GM12872 (cell line): ENCODE data around the gene SUSD1.

Experiments used
- TF ChIP-seq, protein P1 (sequence below): IDR thresholded peaks from 3 replicates; pipeline ENCODE4 v1.5.1; 2011; ENCODE audit warnings: low read depth, mild to moderate bottlenecking, low read length, moderate library complexity; ENCODE audit not compliant: insufficient read depth

SUSD1 gene

DNA sequence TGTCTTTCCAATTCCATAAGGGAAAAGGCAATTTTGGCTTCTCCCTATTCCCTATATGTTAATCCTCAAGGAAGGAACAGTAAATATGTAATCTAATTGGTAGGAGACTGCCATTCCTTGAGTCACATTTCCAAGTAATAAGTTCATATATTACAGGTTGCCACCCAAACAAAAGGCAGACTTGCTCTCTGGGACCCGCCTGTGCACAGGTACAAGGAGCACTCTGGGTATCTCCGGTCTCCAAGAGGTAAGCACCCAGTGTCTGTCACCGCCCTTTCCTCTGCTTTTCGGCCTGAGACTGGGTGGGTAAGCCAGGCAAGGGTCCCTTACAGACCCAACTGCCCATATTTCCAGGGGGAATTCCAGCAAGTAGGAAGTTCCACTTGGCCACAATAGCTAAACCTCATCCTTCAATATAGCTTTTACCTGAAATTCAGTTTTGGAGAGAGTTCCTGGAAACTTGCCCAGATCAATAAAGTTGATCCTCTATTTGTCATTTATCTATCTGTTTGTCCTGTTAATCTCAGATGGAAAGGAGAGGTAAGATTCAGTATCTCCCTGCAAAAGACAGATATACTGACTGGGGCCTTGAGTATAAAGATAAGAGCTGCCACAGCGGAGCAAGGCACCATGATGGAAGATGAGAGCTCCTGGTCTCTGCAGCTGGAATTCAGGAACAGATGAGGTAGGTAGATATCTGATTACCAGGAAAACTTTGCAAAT, 81.8 kb downstream of the SUSD1 start:
- TF ChIP-seq, protein P1, sequence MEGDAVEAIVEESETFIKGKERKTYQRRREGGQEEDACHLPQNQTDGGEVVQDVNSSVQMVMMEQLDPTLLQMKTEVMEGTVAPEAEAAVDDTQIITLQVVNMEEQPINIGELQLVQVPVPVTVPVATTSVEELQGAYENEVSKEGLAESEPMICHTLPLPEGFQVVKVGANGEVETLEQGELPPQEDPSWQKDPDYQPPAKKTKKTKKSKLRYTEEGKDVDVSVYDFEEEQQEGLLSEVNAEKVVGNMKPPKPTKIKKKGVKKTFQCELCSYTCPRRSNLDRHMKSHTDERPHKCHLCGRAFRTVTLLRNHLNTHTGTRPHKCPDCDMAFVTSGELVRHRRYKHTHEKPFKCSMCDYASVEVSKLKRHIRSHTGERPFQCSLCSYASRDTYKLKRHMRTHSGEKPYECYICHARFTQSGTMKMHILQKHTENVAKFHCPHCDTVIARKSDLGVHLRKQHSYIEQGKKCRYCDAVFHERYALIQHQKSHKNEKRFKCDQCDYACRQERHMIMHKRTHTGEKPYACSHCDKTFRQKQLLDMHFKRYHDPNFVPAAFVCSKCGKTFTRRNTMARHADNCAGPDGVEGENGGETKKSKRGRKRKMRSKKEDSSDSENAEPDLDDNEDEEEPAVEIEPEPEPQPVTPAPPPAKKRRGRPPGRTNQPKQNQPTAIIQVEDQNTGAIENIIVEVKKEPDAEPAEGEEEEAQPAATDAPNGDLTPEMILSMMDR, result no peak

GRCh38 chr9:112091810-112092209, 83.3 kb downstream of the SUSD1 start:
- TF ChIP-seq, protein P1, result peak; percentile 51

GRCh38 chr9:112087506-112087905, 87.6 kb downstream of the SUSD1 start:
- TF ChIP-seq, protein P1, result no peak

GRCh38 chr9:112086627-112087026, 88.5 kb downstream of the SUSD1 start:
- TF ChIP-seq, protein P1, result peak; percentile 62

DNA sequence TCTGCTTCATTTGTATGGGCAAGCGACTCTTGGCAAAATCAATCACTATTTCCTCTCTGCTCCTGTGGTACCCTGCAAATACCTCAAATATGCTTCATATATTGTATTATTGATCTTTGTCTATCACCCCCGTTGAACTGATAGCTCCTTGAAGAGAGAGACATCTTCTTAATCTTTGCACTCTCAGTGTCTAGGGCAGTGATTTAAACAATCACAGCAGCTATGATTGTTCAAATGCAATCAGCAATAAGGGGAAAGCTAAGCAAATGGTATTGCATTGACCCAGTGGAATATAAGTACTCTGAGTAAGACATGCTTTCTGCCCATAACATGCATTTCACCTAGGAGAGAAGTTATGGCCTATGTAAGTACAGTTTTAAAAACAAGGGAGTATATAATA, 90.2 kb downstream of the SUSD1 start:
- TF ChIP-seq, protein P1, result no peak

DNA sequence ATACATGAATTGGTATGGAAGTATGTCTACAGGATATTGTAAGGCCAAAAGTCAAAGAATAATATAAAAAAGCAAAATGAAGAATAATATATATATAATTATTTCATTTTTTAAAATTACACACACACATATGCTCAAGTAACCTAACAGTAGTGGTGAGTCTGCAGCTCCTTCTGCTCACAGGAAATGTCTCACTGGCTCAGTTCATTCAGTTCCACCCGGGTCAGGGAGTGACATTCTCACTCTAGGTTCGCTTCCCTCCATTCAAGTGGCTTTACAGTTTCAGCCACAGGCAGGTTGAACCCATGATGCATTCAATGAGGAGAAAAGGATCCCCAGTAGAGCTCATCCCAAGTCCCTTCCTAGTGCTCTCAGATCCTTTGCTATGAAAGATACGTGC, 90.8 kb downstream of the SUSD1 start:
- TF ChIP-seq, protein P1, result no peak

DNA sequence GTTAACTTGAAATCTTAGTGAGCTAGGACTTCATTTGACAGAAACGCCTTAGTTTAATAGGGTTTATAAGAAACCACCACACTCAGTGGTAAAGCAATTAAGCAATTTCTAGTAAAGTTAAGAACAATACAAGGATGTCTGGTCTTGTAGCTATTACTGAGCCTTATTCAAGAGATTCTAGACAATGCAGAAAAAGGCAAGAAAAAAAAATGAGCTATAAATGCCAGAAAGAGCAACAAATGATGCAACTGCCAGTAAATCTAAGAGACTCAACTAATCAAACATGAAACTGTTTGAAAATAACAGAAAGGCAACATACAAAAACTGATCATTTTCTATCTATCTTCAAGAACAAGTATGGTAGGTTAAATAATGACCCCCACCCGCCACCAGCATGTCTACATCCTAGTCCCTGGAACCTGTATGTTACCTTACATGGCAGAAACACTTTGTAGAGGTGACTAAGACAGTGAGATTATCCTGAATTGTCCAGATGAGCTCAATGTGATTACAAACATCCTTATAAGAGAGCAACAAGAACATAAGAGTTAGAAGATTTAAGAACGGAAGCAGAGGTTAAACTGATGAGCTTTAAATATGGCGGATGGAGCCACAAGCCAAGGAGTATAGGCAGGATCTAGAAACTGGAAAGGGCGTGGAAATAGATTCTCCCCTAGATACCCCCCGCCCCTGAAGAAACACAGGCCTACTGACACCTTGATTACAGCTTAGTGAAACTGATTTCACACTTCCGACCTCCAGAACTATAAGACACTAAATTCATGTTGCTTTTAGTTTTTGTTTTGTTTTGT, 93.0 kb downstream of the SUSD1 start:
- TF ChIP-seq, protein P1, result no peak
